HepG2 (cell line): ENCODE measurements around the gene C11orf24. TPM values are rescaled to one million over a fixed set of nuclear protein-coding genes. Genes with fewer than 3 reads are reported as not detected.

Experiments used
- AKAP8 ChIP-seq: sonication (generic); formaldehyde crosslinking; IDR thresholded peaks from 2 replicates; pipeline ENCODE4 v1.5.1; 2020; ENCODE audit warnings: mild to moderate bottlenecking, missing genetic modification reagents
- CREB3 ChIP-seq: sonication (generic); formaldehyde crosslinking; IDR thresholded peaks from 2 replicates; pipeline ENCODE4 v1.5.0; 2020; ENCODE audit warnings: missing genetic modification reagents
- ELF1 ChIP-seq: sonication (generic); formaldehyde crosslinking; IDR thresholded peaks from 2 replicates; pipeline ENCODE4 v1.4.0; 2020; ENCODE audit warnings: missing genetic modification reagents
- GFI1 ChIP-seq: sonication (generic); formaldehyde crosslinking; IDR thresholded peaks from 2 replicates; pipeline ENCODE4 v1.5.0; 2020; ENCODE audit warnings: missing genetic modification reagents, mild to moderate bottlenecking, borderline replicate concordance
- KDM6A ChIP-seq: IDR thresholded peaks from 2 replicates; pipeline ENCODE4 v1.6.1; 2016; ENCODE audit warnings: low read depth
- MXD3 ChIP-seq: IDR thresholded peaks from 2 replicates; pipeline ENCODE4 v1.6.1; 2016; ENCODE audit warnings: mild to moderate bottlenecking, missing biosample characterization, missing genetic modification reagents
- PRPF4 ChIP-seq: fragments of 200-400 bp; formaldehyde crosslinking; IDR thresholded peaks from 2 replicates; pipeline ENCODE4 v1.6.1; 2016; ENCODE audit warnings: low read length, low read depth; ENCODE audit not compliant: poor library complexity, severe bottlenecking
- SETDB1 ChIP-seq: sonication (generic); formaldehyde crosslinking; IDR thresholded peaks from 2 replicates; pipeline ENCODE4 v1.5.1; 2020; ENCODE audit warnings: missing genetic modification reagents, mild to moderate bottlenecking, borderline replicate concordance
- SNRNP70 ChIP-seq: fragments of 200-400 bp; formaldehyde crosslinking; IDR thresholded peaks from 2 replicates; pipeline ENCODE4 v1.6.1; 2017; ENCODE audit warnings: mild to moderate bottlenecking, low read depth, low read length, moderate library complexity
- TFE3 ChIP-seq: IDR thresholded peaks from 2 replicates; pipeline ENCODE4 v1.6.1; 2016
- ZBTB3 ChIP-seq: sonication (generic); formaldehyde crosslinking; IDR thresholded peaks from 2 replicates; pipeline ENCODE4 v1.4.0; 2020; ENCODE audit warnings: low read depth, mild to moderate bottlenecking, moderate library complexity, missing genetic modification reagents, borderline replicate concordance
- ZNF160 ChIP-seq: sonication (generic); formaldehyde crosslinking; IDR thresholded peaks from 2 replicates; pipeline ENCODE4 v1.8.0; 2022; ENCODE audit warnings: mild to moderate bottlenecking, inconsistent platforms, missing genetic modification reagents
- ZNF276 ChIP-seq: sonication (generic); formaldehyde crosslinking; IDR thresholded peaks from 2 replicates; pipeline ENCODE4 v1.4.0; 2020; ENCODE audit warnings: mild to moderate bottlenecking, low read depth, missing genetic modification reagents
- ZNF296 ChIP-seq: sonication (generic); formaldehyde crosslinking; conservative IDR thresholded peaks from 2 replicates; pipeline ENCODE4 v1.5.0; 2020; ENCODE audit warnings: mild to moderate bottlenecking, missing genetic modification reagents
- ZNF333 ChIP-seq: sonication (generic); formaldehyde crosslinking; IDR thresholded peaks from 2 replicates; pipeline ENCODE4 v1.4.0; 2020; ENCODE audit warnings: mild to moderate bottlenecking, missing genetic modification reagents, borderline replicate concordance
- polyA plus RNA-seq, 8 experiments: library from polyadenylated mRNA; depleted of rRNA in 3 of 8; stranded (reverse) in 7 of 8; unstranded in 1 of 8; fragments of >200 nt; fragmentation: Illumina TruSeq in 4 of 8; extraction: Trizol in 4 of 8; gene quantifications; 2 replicates each; pipeline versions ENCODE4 v1.2.1 to v1.2.3, GENCODE V29; 2011 to 2016; ENCODE audit warnings: low read depth in 4 of 8, missing spikeins in 1 of 8, mixed read lengths in 1 of 8; ENCODE audit not compliant: insufficient read depth in 1 of 8
- total RNA-seq, 5 experiments: library from RNA; depleted of rRNA; stranded (reverse); fragments of >200 nt; fragmentation: Illumina TruSeq; extraction: Trizol; gene quantifications; 2 replicates each; pipeline ENCODE4 v1.2.3, GENCODE V29; 2016; ENCODE audit warnings: low read depth in 1 of 5
- TF ChIP-seq, protein P1 (sequence below): sonication (generic); formaldehyde crosslinking; IDR thresholded peaks from 2 replicates; pipeline ENCODE4 v1.5.1; 2020; ENCODE audit warnings: mild to moderate bottlenecking, missing genetic modification reagents, borderline replicate concordance
- TF ChIP-seq, protein P2 (sequence below): sonication (generic); formaldehyde crosslinking; conservative IDR thresholded peaks from 2 replicates; pipeline ENCODE4 v1.4.0; 2020; ENCODE audit warnings: missing genetic modification reagents
- TF ChIP-seq, protein P3 (sequence below): sonication (generic); formaldehyde crosslinking; IDR thresholded peaks from 2 replicates; pipeline ENCODE4 v1.4.0; 2020; ENCODE audit warnings: missing genetic modification reagents

C11orf24 gene
- total and polyA plus RNA-seq, 2 of the 13 experiments (the other 11 are each of a cell fraction or from before 2014, with no cell fraction given), result 52.9 to 55.5 TPM

DNA sequence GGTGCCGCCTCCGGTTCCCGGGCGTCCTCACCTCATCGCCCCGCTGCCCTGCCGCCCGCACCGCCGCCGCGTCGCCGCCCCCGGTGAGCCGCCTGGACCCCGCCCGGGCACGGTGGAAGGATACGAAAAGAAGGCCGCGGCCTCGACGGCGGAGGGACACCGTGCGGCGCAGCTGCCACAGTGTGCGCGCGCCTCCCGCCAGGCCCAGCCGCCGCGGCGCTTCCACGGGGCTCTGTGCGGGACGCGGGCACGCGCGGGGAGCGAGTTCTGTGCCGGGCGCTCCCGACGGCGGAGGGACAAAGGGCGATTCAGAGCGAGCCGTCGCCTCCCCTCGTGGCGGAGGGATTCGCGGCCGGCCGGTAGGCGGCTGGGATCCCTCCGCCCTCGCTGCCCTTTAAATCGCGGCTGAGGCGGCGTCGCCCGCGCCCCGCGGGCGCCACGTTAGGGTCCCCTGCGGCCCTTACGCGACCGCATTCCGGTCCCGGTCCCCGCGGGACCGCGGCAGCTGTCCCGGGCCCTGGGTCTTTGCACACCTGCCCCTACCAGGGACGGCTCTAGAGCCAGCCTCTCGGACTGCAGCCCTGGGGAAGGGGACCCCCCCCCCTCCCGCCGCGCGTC is 58.1 kb downstream of the C11orf24 start (continued):
- no peak for TF ChIP-seq PRPF4
- TF ChIP-seq, protein P1, sequence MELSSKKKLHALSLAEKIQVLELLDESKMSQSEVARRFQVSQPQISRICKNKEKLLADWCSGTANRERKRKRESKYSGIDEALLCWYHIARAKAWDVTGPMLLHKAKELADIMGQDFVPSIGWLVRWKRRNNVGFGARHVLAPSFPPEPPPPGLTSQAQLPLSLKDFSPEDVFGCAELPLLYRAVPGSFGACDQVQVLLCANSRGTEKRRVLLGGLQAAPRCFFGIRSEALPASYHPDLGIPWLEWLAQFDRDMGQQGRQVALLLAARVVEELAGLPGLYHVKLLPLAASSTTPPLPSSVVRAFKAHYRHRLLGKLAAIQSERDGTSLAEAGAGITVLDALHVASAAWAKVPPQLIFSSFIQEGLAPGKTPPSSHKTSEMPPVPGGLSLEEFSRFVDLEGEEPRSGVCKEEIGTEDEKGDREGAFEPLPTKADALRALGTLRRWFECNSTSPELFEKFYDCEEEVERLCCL, result no peak
- TF ChIP-seq, protein P2, sequence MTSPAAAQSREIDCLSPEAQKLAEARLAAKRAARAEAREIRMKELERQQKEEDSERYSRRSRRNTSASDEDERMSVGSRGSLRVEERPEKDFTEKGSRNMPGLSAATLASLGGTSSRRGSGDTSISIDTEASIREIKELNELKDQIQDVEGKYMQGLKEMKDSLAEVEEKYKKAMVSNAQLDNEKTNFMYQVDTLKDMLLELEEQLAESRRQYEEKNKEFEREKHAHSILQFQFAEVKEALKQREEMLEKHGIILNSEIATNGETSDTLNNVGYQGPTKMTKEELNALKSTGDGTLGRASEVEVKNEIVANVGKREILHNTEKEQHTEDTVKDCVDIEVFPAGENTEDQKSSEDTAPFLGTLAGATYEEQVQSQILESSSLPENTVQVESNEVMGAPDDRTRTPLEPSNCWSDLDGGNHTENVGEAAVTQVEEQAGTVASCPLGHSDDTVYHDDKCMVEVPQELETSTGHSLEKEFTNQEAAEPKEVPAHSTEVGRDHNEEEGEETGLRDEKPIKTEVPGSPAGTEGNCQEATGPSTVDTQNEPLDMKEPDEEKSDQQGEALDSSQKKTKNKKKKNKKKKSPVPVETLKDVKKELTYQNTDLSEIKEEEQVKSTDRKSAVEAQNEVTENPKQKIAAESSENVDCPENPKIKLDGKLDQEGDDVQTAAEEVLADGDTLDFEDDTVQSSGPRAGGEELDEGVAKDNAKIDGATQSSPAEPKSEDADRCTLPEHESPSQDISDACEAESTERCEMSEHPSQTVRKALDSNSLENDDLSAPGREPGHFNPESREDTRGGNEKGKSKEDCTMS (CRISPR knock-in tag), result no peak
- no peak for TF ChIP-seq SETDB1
- TF ChIP-seq GFI1 (CRISPR knock-in tag), result peak; percentile 55; the same call in 1 of the 2 replicates
- TF ChIP-seq SNRNP70, result no peak
- TF ChIP-seq AKAP8 (CRISPR knock-in tag), result no peak
- peak; percentile 59; the same call in 1 of the 2 replicates for TF ChIP-seq ZNF333 (CRISPR knock-in tag)
- no peak for TF ChIP-seq ZNF160
- peak; percentile 74; the same call in 1 of the 2 replicates for TF ChIP-seq ZNF276 (CRISPR knock-in tag)
- TF ChIP-seq, protein P3, sequence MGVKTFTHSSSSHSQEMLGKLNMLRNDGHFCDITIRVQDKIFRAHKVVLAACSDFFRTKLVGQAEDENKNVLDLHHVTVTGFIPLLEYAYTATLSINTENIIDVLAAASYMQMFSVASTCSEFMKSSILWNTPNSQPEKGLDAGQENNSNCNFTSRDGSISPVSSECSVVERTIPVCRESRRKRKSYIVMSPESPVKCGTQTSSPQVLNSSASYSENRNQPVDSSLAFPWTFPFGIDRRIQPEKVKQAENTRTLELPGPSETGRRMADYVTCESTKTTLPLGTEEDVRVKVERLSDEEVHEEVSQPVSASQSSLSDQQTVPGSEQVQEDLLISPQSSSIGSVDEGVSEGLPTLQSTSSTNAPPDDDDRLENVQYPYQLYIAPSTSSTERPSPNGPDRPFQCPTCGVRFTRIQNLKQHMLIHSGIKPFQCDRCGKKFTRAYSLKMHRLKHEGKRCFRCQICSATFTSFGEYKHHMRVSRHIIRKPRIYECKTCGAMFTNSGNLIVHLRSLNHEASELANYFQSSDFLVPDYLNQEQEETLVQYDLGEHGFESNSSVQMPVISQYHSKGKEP (CRISPR knock-in tag), result no peak
- TF ChIP-seq ZBTB3 (CRISPR knock-in tag), result no peak
- no peak for TF ChIP-seq ZNF296
- TF ChIP-seq MXD3 (CRISPR knock-in tag), result peak; percentile 64
- no peak for TF ChIP-seq CREB3 (CRISPR knock-in tag)
- no peak for TF ChIP-seq TFE3
- no peak for TF ChIP-seq KDM6A (CRISPR knock-in tag)
- TF ChIP-seq ELF1 (CRISPR knock-in tag), result no peak
